ENCODE results near the gene GCNT4. TPM values are rescaled to one million over a fixed set of nuclear protein-coding genes. Genes with fewer than 3 reads are reported as not detected.

Gene GCNT4
- total RNA-seq, 1 experiment from 2014 or later, result 0.63 TPM

DNA sequence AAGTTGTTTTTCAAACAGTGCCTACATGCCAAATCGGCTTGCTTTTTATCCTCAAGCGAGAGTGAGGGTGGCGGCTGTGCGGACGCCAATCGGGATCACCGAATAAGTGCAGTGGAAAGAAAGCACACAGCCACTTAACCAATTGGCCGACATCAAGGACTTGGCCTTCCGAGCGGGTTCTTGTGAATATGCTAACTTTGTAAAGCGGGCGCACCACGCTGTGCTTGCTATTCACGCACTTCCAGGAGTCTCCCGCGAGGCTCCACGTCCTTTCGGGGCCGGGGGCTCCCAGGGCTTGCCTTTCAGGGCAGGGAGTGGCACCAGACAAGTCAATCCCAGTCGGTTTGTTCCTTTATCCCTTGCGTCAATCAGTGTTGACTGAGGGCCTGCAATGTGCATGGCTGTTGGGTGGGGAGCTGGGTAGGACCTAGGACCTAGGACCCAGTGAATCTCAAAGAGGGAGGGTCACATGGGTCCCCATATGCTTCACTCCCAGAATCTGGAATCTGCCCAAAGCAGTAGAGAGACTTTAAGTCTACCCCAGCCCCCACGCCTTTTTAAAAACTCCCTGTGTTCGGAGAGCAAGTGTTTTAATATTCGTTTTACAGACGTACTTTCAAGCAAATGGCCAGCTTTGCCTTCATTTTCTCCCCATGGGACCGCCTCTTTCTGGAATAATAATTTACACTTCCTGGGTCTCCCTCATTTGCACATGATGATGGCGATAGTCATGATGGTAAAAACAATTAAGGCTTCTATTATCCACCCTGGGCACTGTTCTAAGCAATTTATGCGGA is 2.0 kb upstream of the GCNT4 start:
- peak overlapping the region; percentile 90 for H3K9ac ChIP-seq (ENCODE audit: extremely low read depth, insufficient read length, low read length)
- H2AFZ ChIP-seq (ENCODE audit: low read length), result no peak overlapping the region
- H3K56ac ChIP-seq (ENCODE audit: insufficient read length, low read depth, low read length), result no peak overlapping the region
- H3K4me1 Mint-ChIP-seq, result peaks cover 52 to 54% of the 10 kb centered on the region in 2 experiments
- no peak overlapping the region for H3T11ph ChIP-seq (ENCODE audit: low read length)
- peak overlapping the region in 1 of 3 experiments; percentile 63; a peak in 1 of 7 replicates for H3K27ac Mint-ChIP-seq
- no peak overlapping the region for H4K91ac ChIP-seq (ENCODE audit: insufficient read length, low read depth, low read length)
- peak overlapping the region; percentile 61 for H3K18ac ChIP-seq (ENCODE audit: insufficient read length, low read depth, low read length)
- no peaks in the 10 kb centered on the region for H3K79me1 ChIP-seq (ENCODE audit: insufficient read depth, low read depth, low read length, poor library complexity, severe bottlenecking)
- H2BK15ac ChIP-seq (ENCODE audit: low read depth, low read length), result no peak overlapping the region
- no peak overlapping the region for H3K4ac ChIP-seq (ENCODE audit: low read depth, low read length)
- no peak overlapping the region for H4K8ac ChIP-seq (replicated peaks; ENCODE audit: insufficient read length, low read depth, low read length)
- H3K36me3 Mint-ChIP-seq (ENCODE audit: insufficient read depth in 1 of 3, low read depth in 3 of 3), result peaks cover 0 to 4% (median 0%) of the 10 kb centered on the region in 3 experiments; a peak in 1 of 7 replicates
- H2BK12ac ChIP-seq (ENCODE audit: insufficient read length, low read depth, low read length), result peak overlapping the region; percentile 80
- H4K20me1 ChIP-seq (ENCODE audit: control insufficient read depth, insufficient read depth, insufficient read length), result no peaks in the 10 kb centered on the region
- H3K23ac ChIP-seq (ENCODE audit: insufficient read length, low read depth, low read length), result no peak overlapping the region
- H3K27ac ChIP-seq (ENCODE audit: insufficient read length, low read depth, low read length), result peak overlapping the region; percentile 98
- H3K4me1 ChIP-seq (ENCODE audit: insufficient read depth, low read length), result peaks cover 27% of the 10 kb centered on the region
- H4K5ac ChIP-seq (ENCODE audit: insufficient read length, low read depth, low read length), result no peak overlapping the region
- peaks cover 37% of the 10 kb centered on the region for H3K27me3 Mint-ChIP-seq (ENCODE audit: low read depth)
- DNase-seq, result peak; percentile 83
- H2BK20ac ChIP-seq (ENCODE audit: low read depth, low read length, poor library complexity, severe bottlenecking), result no peak overlapping the region
- H3K4me3 Mint-ChIP-seq, result peak overlapping the region; percentile 74 to 85
- peak overlapping the region; percentile 69 for H3K14ac ChIP-seq (ENCODE audit: insufficient read depth, low read length)
- peaks cover 23% of the 10 kb centered on the region; the same call in 1 of the 2 replicates for H3K79me2 ChIP-seq (ENCODE audit: insufficient read depth, low read length)
- H3K9me3 ChIP-seq (ENCODE audit: control insufficient read depth, low read depth, low read length), result no peaks in the 10 kb centered on the region
- no peak overlapping the region for H2BK120ac ChIP-seq (ENCODE audit: low read depth, low read length, poor library complexity, severe bottlenecking)
- H3K23me2 ChIP-seq (ENCODE audit: insufficient read length, low read depth, low read length, poor library complexity, severe bottlenecking), result peaks cover 13% of the 10 kb centered on the region
- no CpG with 5 or more reads among the region's 28 CpGs for WGBS (ENCODE audit: extremely low coverage, insufficient read length, low lambda C conversion rate)
- no peaks in the 10 kb centered on the region; the same call in 1 of the 2 replicates for H3K27me3 ChIP-seq (ENCODE audit: insufficient read depth, low read length)
- no peaks in the 10 kb centered on the region; a peak in 2 of 5 replicates for H3K9me3 Mint-ChIP-seq
- H3K4me2 ChIP-seq (ENCODE audit: insufficient read depth, insufficient read length, low read length), result peak overlapping the region; percentile 76
- no peak overlapping the region for H2AK5ac ChIP-seq (ENCODE audit: insufficient read length, low read length)
- no peak for TF ChIP-seq CTCF (conservative IDR thresholded peaks at IDR 0.05)
- H2BK5ac ChIP-seq (ENCODE audit: insufficient read length, low read length), result no peak overlapping the region
